ENCODE measurements around the gene C17orf75. TPM values are rescaled to one million over a fixed set of nuclear protein-coding genes. Genes with fewer than 3 reads are reported as not detected.
"Not testable (repeated sequence)": the region's sequence is repeated elsewhere in the genome, so short reads cannot be mapped to it uniquely, and the experiment has no call there.

The C17orf75 gene
- total RNA-seq, 1 experiment from 2014 or later: 22.5 TPM

- TF ChIP-seq, protein P1, sequence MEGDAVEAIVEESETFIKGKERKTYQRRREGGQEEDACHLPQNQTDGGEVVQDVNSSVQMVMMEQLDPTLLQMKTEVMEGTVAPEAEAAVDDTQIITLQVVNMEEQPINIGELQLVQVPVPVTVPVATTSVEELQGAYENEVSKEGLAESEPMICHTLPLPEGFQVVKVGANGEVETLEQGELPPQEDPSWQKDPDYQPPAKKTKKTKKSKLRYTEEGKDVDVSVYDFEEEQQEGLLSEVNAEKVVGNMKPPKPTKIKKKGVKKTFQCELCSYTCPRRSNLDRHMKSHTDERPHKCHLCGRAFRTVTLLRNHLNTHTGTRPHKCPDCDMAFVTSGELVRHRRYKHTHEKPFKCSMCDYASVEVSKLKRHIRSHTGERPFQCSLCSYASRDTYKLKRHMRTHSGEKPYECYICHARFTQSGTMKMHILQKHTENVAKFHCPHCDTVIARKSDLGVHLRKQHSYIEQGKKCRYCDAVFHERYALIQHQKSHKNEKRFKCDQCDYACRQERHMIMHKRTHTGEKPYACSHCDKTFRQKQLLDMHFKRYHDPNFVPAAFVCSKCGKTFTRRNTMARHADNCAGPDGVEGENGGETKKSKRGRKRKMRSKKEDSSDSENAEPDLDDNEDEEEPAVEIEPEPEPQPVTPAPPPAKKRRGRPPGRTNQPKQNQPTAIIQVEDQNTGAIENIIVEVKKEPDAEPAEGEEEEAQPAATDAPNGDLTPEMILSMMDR (IDR thresholded peaks at IDR 0.05 in 2 of 3, conservative IDR thresholded peaks at IDR 0.05 in 1 of 3; ENCODE audit: borderline replicate concordance in 1 of 3, insufficient read depth in 1 of 3, low read depth in 2 of 3, low read length in 2 of 3): no peak
- TF ChIP-seq POLR2AphosphoS5 (IDR thresholded peaks at IDR 0.05; ENCODE audit: low read depth, low read length) (no peak), TCF7L2 (IDR thresholded peaks at IDR 0.05; ENCODE audit: borderline replicate concordance, extremely low read depth, insufficient read depth, insufficient read length) (no peak)
Observed at GRCh38 chr17:32356378-32356743, 14.4 kb upstream of the C17orf75 start (continued).

DNA sequence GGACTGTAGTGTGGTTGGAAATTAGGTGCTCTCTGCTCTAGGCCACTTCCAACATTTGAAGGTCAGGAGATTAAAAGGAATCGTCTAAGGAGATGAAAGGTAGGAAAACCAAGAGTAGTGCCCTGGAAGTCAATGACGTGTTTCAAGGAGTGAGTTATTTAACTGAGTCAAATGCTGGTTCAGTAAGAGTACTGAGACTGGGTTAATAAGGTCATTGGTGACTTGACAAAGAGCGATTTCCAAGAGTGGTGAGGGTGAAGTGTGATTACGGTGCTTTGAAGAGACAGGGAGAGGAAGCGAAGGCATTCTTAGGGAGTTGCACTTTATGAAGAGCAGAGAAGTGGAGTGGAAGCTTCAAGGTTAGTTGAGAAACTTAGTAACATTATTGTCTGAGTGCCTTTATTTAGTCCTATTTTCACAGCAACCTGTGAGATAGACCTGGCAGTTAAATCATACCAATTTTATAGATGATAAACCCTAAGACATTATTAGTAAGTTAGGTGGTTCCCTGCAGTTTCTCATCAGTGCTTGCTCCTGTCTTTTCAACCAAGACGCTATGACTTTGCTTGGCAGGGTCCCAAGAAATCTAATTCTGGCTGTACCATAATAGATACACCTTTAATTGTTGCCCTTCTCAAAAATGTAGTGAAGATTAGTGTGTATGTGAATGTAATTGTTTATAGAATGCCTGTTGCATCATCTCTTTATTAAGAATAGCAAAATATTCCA is 13.8 kb upstream of the C17orf75 start:
- Histone ChIP-seq H3K27me3 (ENCODE audit: insufficient read depth, low read length) (no peaks in the 10 kb centered on the region), H3K9ac (ENCODE audit: low read length) (no peak overlapping the region), H3K9me3 (ENCODE audit: control insufficient read depth in 1 of 2, insufficient read depth in 1 of 2, low read depth in 1 of 2, low read length in 2 of 2) (no peaks in the 10 kb centered on the region), H3K4me1 (ENCODE audit: control insufficient read depth in 1 of 2, insufficient read depth in 2 of 2, low read length in 2 of 2) (peaks cover 5 to 18% of the 10 kb centered on the region in 2 experiments; a peak in 3 of 4 replicates), H3K4me2 (ENCODE audit: low read length) (no peak overlapping the region), H3K27ac (ENCODE audit: low read depth, low read length) (no peak overlapping the region), H4K20me1 (ENCODE audit: insufficient read depth) (peaks cover 62% of the 10 kb centered on the region; the same call in 1 of the 2 replicates), H3K79me2 (ENCODE audit: insufficient read depth, low read length) (peaks cover 100% of the 10 kb centered on the region), H3K4me3 (replicated peaks in 1 of 2; ENCODE audit: low read depth in 1 of 2, low read length in 2 of 2) (no peak overlapping the region), H3K36me3 (ENCODE audit: control insufficient read depth in 1 of 2, insufficient read depth in 2 of 2, low read length in 2 of 2) (peaks cover 46 to 71% of the 10 kb centered on the region in 2 experiments), H2AFZ (ENCODE audit: low read depth, low read length, poor library complexity, severe bottlenecking) (no peak overlapping the region), H3K9me2 (ENCODE audit: insufficient read depth) (no peaks in the 10 kb centered on the region)
- intact Hi-C loops (cut with micrococcal nuclease): no loop called here
- no peak for DNase-seq (ENCODE audit: low read depth, low spot score)
- ChIA-PET CTCF (no interaction called here), POLR2A (interaction anchor here (1.1 kb wide), 1 partner anchor 10 kb away, joined by 3 read pairs; no protein-coding TSS in a partner anchor), RAD21 (ENCODE audit: low non-redundant PET in 1 of 2, low total read pairs in 2 of 2, uncharacterized antibody in 2 of 2, unreplicated experiment in 2 of 2) (no interaction called here)
- no TSS peak for BruUV-seq (replicated peaks)
- no peak for ATAC-seq
- no peak for TF ChIP-seq YY1 (IDR thresholded peaks at IDR 0.05; ENCODE audit: extremely low read depth, insufficient replicate concordance, low read depth, low read length)
- TF ChIP-seq ZNF274 (IDR thresholded peaks at IDR 0.05; ENCODE audit: low read depth, low read length): no peak
- TF ChIP-seq, protein P1 (IDR thresholded peaks at IDR 0.05 in 2 of 3, conservative IDR thresholded peaks at IDR 0.05 in 1 of 3; ENCODE audit: borderline replicate concordance in 1 of 3, insufficient read depth in 1 of 3, low read depth in 2 of 3, low read length in 2 of 3): no peak
- TF ChIP-seq TCF7L2 (IDR thresholded peaks at IDR 0.05; ENCODE audit: borderline replicate concordance, extremely low read depth, insufficient read depth, insufficient read length): no peak

GRCh38 chr17:32352734-32353133 is 10.8 kb upstream of the C17orf75 start:
- H3K4me1 ChIP-seq (ENCODE audit: control insufficient read depth in 1 of 2, insufficient read depth in 2 of 2, low read length in 2 of 2): peaks cover 5 to 27% of the 10 kb centered on the region in 2 experiments; a peak in 3 of 4 replicates
- H3K36me3 ChIP-seq (ENCODE audit: control insufficient read depth in 1 of 2, insufficient read depth in 2 of 2, low read length in 2 of 2): peaks cover 21 to 45% of the 10 kb centered on the region in 2 experiments; a peak in 3 of 4 replicates
- H3K9me3 ChIP-seq (ENCODE audit: control insufficient read depth in 1 of 2, insufficient read depth in 1 of 2, low read depth in 1 of 2, low read length in 2 of 2); H3K9ac ChIP-seq (ENCODE audit: low read length); DNase-seq (ENCODE audit: low read depth, low spot score); H3K9me2 ChIP-seq (ENCODE audit: insufficient read depth); BruUV-seq (replicated peaks); ATAC-seq; RAD21 ChIA-PET (ENCODE audit: low non-redundant PET in 1 of 2, low total read pairs in 2 of 2, uncharacterized antibody in 2 of 2, unreplicated experiment in 2 of 2); intact Hi-C loops (cut with micrococcal nuclease); H2AFZ ChIP-seq (ENCODE audit: low read depth, low read length, poor library complexity, severe bottlenecking); H3K4me2 ChIP-seq (ENCODE audit: low read length); H3K4me3 ChIP-seq (replicated peaks in 1 of 2; ENCODE audit: low read depth in 1 of 2, low read length in 2 of 2); POLR2A ChIA-PET; H3K27ac ChIP-seq (ENCODE audit: low read depth, low read length); H3K27me3 ChIP-seq (ENCODE audit: insufficient read depth, low read length); CTCF ChIA-PET: not testable (repeated sequence)
- H4K20me1 ChIP-seq (ENCODE audit: insufficient read depth): peaks cover 52% of the 10 kb centered on the region; the same call in 1 of the 2 replicates
- peaks cover 86% of the 10 kb centered on the region for H3K79me2 ChIP-seq (ENCODE audit: insufficient read depth, low read length)

All from HCT116 (cell line).